Central memory CD4-positive, alpha-beta T cell (primary cell): ENCODE results near the gene COL2A1.

Experiments used
- DNase-seq: peaks from one replicate; pipeline ENCODE4 v3.0.0; 2022

The COL2A1 gene

DNA sequence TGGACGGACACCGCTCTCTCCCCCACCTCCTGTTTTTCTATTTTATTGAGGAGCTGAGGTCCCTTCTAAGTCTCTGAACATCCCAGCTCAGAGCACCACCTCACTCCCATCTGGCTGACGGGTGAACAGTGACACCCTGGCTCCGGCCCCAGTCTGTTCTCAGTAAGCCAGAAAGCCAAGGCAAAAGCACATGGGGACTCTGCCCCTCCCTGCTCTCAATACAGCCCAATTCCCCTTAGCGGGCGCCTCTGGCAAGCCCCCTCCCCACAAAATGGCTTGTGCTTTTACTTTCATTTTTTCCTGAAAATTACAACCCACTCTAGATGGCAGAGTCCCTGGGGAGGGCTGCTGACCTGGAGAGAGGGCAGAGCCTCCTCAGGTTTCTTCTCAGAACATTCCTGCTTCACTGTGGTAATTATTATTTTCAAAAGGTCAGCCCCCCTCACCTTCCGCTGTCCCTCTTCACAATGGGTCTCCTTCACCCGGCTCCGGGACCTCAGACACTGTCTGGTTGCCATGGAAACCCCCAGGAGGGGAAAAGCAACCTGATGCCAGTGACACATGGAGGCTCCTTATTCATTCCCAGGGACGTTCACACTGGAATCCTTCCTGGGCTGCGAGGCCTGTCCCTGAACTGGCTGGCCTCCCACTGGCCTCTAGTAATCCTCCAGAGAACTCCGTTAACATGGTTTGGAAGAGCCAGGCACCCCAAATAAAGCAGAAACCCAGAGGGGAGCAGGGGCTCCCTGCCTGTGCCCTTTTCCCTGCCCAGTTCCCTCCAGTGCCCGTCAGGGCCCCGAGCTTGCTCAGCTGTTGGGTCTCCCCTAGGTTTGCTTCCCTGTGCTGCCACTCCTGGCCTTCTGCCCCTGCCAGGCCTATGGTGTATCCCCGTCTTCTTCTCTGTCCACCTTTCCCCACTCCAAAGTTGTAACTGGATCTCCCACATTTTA, 15.9 kb downstream of the COL2A1 start:
- DNase-seq: no peak

DNA sequence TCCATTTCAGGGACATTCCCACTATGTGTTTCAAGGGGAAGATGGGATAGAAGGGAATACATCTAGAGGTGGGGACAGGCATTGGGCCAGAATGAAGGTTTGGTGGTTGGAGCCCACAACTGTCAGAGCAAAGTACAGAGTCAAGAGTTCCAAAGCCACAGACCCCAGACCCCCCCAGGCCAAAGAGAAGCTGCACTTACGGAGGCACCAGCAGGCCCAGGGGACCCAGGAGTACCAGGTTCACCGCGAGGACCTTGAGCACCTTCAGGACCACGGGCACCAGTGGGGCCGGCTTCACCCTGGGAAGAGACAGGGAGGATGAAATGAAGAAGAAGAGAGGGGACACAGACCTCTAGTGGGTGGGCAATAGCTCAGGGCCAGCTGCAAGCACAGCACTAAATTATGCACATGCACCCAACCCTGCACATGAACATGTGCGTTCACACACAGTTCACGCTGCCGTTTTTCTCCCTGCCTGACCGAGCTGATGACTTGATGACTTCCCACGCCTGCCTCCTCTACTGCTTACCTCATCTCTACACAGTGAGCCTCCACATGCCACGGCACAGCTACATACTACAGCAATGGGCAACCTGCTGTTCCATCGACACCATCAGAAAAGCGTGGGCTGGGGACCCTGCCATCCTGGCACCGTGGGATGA, 16.7 kb downstream of the COL2A1 start:
- no peak for DNase-seq

DNA sequence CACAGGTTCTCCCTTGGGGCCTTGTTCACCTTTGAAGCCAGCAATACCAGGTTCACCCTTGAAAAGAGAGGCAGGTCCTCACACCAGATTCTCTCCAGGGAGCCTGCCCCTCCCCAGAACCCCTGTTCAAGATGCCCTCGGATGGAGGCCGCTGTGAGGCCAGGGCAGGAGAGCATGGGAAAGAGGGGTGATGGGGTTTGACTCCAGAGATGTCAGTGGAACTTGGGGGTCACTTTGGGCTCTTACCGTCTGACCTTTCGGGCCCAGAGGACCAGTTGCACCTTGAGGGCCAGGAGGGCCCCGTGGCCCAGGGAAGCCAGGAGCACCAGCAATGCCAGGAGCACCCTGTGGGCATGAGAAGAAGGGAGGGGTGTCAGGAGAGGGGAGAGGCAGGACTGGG, 17.4 kb downstream of the COL2A1 start:
- DNase-seq: no peak

DNA sequence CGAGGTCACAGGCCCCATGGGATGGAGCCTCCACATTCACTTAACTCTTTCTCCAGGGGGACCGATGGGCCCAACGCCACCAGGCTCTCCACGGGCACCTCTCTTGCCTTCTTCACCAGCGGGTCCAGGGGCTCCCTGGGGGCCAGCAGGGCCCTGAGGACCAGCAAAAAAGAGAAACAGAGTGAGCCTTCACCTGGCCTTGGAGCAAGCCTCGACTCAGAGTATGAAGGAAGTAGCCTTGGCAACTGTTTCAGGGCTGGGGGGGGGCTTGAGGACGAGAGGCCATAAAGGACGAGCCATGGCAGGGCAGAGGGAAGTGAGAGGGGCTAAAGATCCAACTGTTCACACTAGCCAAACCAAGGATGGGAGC, 18.0 kb downstream of the COL2A1 start:
- DNase-seq: no peak

DNA sequence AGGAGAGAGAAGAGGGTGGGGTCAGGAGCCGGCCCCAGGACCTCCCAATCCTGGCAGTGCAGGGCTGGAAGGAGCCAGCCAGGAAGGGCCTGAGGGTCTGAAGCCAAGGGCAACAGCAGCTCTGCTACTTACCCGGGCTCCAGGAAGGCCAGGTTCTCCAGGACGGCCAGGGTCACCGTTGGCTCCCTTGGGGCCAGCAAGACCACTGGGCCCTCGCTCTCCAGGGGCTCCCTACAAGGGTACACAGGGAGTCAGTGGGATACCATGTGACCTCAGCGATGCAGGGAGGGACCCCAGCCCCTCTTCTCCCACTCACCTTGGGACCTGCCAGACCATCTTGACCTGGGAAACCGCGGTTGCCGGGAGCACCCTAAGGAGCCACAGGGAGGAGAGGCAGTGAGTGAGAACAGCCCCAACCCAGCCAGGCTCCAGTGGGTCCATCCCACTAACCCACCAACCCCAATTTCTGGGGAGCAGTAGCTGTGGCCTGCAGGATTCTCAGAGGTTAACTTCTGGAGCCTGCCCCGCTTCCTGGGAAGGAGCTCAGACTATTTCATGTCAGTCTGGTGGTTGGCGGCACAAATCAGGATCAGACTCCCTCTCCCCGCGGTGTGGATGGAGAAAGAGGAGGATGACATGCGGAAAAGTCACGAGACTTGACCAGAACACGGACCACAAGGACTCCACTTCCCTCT, 18.5 kb downstream of the COL2A1 start:
- no peak for DNase-seq

DNA sequence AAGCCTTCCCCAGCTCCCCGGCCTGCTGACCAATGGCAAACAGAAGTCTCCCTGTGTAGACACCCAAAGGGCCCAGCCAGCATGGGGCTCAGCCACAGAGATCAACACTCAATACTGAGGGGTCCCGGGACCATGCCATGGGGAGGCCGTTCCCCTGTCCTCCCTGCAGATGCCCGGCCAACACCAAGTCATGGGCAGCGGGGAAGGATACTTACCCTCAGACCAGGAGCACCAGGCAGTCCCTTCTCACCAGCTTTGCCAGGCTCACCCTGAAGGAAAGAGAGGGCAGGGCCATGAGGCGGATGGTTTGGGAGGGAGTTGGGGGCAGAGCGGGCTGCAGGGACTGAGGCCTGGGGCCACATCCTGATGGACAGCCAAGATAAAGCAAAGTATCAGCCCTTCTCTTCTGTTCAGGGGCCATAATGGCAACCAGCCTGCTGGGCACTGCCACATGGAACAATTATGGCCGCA, 19.9 kb downstream of the COL2A1 start:
- no peak for DNase-seq

DNA sequence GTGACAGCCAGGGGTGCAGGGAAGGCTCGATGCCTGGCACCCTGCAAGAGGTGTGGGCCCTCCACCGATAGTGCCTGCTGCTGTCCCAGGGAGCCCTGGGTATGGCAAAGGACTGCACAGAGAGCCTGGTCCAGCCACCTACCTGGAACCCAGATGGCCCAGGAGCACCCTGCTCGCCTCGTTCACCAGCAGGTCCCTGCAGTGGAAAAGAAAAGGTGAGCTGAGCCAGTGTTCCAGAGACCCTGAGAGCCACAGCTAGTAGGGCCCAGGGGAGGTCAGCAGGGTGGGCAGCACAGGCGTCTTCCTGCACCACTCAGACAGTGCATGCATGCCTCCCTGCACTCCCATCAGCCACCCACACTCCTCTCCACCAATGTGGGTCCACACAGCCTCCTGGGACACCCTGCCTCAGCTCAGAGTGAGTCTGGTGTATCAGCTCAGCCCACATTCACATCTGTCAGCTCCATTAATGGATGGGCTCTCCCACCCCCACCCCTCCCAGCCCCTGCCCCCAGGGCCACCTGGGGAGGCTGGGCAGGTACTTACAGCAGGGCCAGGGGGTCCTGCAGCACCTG, 20.6 kb downstream of the COL2A1 start:
- DNase-seq: no peak

DNA sequence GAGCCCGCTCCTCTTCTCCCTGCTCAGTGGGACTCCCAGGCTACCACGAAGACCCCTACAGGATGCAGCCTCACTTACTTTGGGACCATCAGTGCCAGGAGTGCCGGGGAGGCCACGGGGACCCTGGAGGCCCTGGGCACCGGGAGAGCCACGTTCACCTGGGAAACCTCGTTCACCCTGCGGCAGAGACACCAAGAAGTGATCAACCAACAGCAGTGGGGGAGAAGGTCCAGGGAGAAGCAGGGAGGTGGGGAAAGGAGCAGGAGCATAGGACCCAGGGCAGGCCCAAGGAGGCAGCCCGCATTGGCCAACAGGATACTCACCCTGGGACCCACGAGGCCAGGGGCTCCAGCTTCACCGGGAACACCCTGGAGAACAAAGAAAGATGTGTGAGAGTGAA, 21.5 kb downstream of the COL2A1 start:
- DNase-seq: no peak

DNA sequence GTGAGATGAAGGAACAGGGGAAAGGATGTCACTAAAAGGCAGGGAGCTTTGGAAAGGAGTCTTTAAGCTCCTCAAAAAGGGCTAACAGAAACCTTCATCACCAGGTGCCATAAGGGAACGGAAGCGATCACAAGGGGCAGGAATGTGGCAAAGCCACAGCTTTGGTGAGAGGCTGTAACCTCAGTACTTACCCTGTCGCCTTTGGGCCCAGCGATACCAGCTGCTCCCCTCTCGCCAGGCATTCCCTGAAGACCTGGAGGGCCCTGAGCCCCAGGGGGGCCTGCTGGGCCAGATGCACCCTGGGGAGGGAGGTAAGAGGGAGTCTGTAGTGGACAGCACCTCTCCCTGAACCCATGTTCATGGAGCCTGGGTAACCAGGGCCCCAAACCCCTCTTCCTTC, 22.0 kb downstream of the COL2A1 start:
- DNase-seq: no peak

DNA sequence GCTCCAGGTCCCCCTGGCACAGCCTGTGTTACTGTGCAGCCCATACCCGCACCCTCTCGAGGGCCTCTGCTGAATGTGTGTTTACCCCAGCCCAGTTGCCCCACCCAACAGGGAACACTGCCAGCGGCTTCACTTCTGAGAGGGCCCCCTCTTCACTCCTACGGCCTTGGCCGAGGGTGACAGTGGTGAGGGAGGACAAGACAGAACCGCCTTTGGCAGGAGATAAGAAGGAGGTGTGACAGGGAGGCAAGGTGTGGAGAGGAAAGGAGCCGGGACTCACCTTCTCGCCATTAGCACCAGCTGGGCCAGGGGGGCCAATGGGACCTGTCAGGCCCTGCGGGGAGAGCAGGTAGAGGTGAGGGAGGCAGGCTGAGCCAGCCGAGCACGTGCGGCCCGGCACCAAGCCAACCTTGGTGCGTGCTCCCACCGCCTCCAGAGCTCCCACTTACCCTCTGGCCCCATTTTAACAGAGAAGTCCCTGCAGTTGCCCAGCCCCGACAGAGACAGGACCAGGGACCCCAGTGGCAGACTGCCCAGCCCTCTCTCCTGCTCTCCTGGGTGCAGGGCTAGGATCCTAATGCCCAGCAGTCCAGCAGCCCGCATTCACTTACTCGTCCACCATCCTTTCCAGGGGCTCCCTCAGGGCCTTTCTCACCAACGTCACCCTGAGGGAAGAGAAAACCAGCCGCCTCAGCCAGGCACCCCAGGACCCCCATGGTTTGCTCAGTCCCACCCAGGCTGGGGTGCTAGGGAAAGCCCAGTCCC, 22.6 kb downstream of the COL2A1 start:
- no peak for DNase-seq

DNA sequence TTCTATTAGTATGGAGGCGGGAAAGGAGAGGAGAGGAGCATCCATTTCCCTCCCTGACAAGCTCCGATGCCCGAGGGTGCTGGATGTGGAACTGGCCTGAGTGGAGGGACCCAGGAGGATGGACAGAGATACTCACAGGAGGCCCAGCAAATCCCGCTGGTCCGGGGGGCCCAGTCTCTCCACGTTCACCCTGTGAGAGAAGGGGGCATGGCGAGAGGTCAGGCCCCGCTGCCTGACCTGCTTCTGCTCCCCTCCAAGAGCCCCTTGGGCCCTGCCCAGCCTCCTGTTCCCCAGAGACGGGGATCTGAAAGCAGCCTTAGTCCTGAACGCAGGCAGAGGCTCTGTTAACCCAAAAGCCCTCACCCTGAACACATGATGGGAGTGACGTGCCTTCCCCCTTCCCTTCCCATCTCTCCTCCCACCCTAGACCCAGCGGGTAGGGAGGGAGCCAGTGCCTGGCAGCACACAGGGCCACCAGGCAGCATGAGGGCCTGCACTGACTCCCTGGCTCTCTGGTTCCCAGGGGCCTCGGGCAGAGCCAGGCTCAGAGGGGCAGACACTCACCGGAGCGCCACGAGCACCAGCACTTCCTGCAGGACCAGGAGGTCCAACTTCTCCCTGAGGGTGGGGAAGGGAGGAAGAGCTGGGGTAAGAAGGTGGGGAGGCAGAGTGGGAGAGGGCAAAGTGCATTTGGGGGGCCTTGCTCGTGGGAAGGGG, 23.3 kb downstream of the COL2A1 start:
- no peak for DNase-seq

DNA sequence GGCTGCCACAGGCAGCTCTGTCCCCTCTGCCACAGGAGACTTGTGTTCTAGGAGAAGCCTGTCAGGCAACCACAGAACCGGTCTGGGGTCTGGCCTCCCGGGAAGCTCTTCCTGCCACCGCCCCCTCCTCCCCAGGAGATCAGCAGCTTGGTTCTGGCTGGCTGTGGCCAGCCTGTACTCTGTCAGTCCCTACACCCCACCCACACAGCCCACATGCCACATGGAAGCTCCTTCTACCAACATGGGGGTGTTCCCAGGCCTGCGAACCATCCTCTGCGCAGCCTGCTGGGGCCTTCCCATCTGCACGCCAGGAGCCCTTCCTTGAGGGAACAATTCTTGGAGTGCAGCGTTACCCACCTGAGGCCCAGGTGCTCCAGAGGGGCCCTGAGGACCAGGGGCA, 24.1 kb downstream of the COL2A1 start:
- no peak for DNase-seq

DNA sequence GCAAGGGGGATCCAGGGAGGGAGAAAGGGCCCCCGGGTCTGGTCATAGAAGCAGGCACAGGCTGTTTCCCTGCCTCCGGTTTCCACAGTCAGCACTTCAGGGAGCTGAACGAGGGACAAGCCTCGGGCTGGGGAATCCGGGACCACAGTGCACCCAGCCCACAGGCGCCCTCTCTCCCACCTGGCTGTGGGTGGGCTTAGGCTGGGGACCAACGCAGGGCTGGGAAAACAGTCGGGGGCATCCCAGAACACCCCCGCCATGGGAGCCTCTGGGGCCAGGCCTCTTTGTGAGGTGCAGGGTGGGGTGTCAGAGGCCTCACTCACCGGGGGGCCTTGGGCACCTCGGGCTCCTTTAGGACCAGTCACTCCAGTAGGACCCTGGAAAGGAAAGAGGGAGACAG, 24.6 kb downstream of the COL2A1 start:
- no peak for DNase-seq

DNA sequence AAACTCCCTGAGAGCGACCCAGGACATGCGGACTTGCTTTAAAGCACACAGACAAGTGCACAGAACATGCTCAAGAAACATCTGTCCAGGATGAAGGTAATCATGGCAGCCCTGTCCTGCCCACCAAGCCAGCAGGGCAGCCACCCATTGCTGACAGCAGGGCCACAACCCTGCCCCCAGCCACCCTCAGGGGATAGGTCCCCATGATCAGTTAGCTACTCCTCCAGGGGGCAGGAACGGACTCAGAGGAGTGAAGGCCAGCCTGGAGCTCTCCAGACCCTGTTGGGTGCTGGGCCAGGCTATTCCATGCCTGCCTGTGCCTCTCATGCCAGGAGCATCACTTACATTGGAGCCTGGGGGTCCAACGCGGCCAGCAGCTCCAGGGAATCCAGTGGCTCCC, 25.1 kb downstream of the COL2A1 start:
- no peak for DNase-seq

DNA sequence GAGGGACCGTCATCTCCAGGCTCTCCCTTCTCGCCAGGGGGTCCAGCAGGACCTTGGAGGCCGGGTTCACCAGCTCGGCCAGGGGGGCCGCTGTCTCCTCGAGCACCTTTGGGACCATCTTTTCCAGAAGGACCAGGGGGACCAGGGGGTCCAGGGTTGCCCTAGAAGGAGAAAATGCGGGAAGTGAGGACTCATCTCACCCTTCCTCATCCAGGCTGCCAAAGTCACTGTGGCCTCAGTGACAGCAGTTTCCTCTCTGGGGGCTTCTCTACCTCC, 25.7 kb downstream of the COL2A1 start:
- DNase-seq: no peak

DNA sequence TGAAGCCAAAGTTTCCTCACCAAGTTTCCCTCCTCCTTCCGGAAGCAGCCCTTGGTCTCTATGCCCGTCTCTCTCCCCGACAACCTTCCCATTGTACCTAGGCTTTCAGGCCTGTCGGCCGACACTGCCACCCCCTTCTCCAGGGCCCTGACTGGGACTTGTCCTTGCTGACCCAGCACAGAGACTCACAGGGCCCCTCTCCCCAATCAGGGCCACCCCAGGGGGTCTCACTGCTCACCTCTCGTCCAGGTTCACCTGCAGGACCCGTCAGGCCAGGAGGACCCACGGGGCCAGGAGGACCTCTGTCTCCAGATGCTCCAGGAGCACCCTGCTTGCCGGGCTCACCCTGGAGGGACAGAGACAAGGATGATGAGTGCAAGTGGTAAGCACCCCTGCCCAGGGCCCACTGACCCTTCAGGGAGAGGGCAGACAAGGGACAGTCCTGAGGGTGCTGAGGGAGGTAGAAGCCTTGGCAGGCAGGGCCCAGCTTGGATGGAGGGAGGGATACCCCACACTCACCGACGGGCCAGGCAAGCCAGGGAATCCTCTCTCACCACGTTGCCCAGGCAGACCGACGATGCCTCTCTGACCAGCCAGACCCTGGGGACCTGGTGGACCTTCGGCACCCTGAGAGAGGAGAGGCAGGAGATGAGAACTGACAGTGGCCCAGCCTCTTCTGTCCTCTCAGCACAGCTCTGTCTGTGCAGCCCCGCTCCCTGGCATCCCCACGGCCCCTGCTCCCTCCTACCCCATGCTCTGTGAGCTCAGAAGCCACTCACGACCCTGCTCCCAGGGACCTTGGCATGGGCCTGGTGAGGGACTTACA, 26.3 kb downstream of the COL2A1 start:
- DNase-seq: no peak

DNA sequence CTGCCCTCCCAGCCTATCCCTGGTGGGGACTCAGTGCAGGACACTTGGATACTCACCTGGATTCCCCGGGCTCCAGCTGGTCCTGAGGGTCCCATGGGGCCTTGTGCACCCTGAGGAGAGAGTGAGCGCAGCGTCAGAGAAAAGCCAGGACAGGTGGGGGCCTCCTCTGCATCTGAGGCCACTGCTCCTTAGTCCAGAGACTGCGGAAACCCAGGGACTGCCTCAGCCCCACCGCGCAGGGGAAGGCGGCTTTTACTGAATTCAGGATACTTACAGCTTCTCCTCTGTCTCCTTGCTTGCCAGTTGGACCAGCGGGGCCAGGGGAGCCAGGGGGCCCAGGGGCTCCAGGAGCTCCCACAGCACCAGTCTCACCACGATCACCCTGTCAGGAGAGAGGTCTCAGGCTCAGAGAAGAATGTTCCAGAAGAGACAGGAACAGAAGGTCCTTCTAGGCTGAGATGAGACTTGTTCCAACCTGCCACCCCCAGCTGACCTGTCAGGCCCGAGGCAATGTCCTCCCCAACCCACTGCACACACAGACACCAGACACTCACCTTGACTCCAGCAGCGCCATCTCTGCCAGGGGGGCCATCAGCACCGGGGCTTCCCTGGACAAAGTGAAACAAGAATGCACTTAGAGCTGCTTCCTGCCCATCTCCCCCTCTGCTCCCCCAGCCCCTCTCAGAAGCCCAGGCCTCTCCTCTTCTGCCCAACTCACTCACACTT, 27.1 kb downstream of the COL2A1 start:
- DNase-seq: no peak

DNA sequence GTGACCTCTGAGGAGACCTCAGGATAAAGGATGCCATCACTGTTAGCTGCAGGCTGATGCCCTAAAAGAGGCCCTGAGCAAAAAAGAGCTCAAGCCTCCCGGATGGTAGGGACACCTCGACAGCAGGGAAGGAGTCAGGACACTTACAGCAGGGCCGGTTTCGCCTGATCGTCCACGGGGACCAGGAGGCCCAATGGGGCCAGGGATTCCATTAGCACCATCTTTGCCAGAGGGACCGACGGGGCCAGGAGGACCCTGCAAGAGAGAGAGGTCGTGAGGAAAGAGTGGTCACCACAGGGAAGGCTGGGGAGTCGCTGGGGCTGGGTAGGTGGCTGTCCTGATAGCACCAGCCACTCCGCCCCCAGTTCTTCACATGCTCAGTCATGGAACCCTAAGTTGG, 28.5 kb downstream of the COL2A1 start:
- DNase-seq: no peak

DNA sequence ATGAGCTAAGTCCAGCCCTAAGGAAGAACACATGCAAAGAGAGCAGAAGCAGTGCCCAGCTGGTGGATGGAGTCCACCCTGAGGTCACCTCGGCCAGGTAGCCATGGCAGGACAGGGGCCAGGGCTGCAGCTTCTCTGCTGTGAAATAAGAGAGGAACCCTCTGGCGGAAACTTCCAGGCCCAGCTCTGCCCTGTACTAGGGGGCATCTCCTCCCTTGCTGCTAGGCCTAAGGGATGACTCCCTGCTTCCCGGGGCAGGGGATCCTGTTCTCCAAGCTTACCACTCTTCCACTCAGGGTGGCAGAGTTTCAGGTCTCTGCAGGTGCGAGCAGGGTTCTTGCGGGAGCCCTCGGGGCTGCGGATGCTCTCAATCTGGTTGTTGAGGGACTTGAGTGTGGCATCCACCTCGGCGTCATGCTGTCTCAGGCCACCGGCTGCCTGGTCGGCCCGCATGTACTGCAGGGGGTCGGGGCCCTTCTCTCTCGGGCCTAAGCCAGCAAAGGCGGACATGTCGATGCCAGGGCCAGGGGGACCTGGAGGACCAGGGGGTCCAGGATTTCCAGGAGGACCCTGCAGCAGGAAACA, 29.1 kb downstream of the COL2A1 start:
- DNase-seq: no peak

DNA sequence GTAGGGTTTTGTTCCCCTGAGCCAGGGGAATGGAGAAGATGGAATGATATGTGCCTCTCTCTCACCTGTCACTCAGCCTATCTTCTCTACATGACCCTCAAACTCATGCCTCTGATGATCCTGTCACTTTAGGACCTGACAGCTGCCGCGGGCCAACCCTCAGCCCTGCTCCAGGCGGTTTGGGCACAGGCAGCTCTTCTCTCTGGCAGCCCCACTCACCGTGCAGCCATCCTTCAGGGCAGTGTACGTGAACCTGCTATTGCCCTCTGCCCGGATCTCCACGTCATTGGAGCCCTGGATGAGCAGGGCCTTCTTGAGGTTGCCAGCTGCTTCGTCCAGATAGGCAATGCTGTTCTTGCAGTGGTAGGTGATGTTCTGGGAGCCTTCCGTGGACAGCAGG, 30.4 kb downstream of the COL2A1 start:
- DNase-seq: no peak
